GM18868 (cell line): Measurements from ENCODE around the gene ATM.

Experiments
- ATAC-seq: cut with Tn5 transposase; IDR thresholded peaks from one replicate; pipeline ENCODE4 v1.9.1; 2021; ENCODE audit warnings: mild to moderate bottlenecking, moderate library complexity; ENCODE audit not compliant: unreplicated experiment

Gene ATM, protein sequence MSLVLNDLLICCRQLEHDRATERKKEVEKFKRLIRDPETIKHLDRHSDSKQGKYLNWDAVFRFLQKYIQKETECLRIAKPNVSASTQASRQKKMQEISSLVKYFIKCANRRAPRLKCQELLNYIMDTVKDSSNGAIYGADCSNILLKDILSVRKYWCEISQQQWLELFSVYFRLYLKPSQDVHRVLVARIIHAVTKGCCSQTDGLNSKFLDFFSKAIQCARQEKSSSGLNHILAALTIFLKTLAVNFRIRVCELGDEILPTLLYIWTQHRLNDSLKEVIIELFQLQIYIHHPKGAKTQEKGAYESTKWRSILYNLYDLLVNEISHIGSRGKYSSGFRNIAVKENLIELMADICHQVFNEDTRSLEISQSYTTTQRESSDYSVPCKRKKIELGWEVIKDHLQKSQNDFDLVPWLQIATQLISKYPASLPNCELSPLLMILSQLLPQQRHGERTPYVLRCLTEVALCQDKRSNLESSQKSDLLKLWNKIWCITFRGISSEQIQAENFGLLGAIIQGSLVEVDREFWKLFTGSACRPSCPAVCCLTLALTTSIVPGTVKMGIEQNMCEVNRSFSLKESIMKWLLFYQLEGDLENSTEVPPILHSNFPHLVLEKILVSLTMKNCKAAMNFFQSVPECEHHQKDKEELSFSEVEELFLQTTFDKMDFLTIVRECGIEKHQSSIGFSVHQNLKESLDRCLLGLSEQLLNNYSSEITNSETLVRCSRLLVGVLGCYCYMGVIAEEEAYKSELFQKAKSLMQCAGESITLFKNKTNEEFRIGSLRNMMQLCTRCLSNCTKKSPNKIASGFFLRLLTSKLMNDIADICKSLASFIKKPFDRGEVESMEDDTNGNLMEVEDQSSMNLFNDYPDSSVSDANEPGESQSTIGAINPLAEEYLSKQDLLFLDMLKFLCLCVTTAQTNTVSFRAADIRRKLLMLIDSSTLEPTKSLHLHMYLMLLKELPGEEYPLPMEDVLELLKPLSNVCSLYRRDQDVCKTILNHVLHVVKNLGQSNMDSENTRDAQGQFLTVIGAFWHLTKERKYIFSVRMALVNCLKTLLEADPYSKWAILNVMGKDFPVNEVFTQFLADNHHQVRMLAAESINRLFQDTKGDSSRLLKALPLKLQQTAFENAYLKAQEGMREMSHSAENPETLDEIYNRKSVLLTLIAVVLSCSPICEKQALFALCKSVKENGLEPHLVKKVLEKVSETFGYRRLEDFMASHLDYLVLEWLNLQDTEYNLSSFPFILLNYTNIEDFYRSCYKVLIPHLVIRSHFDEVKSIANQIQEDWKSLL (N-terminal part only)

DNA sequence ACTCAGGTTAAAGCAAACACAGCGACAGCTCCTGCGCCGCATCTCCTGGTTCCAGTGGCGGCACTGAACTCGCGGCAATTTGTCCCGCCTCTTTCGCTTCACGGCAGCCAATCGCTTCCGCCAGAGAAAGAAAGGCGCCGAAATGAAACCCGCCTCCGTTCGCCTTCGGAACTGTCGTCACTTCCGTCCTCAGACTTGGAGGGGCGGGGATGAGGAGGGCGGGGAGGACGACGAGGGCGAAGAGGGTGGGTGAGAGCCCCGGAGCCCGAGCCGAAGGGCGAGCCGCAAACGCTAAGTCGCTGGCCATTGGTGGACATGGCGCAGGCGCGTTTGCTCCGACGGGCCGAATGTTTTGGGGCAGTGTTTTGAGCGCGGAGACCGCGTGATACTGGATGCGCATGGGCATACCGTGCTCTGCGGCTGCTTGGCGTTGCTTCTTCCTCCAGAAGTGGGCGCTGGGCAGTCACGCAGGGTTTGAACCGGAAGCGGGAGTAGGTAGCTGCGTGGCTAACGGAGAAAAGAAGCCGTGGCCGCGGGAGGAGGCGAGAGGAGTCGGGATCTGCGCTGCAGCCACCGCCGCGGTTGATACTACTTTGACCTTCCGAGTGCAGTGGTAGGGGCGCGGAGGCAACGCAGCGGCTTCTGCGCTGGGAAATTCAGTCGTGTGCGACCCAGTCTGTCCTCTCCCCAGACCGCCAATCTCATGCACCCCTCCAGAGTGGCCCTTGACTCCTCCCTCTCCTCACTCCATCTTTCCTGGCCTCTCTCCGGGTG lies at the start of gene ATM, which contains the start of gene NPAT:
Gene ATM (plus strand): TSS at position 494 of the 774 bp plus-strand sequence. CDS start 4,558 bp downstream, outside the sequence.
Gene NPAT (minus strand): TSS at position 65 of the 774 bp plus-strand sequence. CDS start 102 bp downstream, outside the sequence.
- ATAC-seq: peak; percentile 74

DNA sequence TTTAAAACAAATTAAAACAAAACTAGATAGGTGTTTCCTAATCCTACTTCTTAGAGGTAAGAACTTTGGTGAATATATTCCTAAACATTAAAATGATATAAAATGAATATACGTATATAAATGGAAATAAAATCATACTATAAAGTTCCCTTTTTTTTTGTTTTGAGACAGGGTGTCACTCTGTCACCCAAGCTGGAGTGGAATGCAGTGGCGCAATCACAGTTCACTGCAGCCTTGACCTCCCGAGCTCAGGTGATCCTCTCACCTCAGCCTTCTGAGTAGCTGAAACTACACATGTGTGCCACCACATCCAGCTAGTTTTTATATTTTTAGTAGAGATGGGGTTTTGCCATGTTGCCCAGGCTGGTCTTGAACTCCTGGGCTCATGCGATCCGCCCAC lies 45.3 kb upstream of the ATM start:
- no peak for ATAC-seq

DNA sequence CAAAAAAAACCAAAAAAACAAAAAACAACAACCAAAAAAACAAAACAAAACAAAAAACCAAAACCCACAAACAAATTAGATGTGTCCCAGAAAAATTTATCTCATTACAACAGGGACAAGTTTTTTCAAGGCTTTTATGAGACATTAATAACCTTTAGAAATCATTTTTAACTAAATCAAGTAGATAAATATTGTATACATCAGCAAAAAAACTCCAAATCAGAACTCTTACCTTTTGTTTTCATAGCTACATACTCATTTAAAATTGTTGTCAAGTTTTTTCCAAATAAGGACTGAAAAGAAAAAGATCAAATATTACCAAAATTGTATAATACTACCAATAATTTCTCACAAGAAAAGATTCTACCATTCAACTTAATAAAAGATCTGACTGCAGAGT lies 29.1 kb upstream of the ATM start:
- ATAC-seq: no peak

DNA sequence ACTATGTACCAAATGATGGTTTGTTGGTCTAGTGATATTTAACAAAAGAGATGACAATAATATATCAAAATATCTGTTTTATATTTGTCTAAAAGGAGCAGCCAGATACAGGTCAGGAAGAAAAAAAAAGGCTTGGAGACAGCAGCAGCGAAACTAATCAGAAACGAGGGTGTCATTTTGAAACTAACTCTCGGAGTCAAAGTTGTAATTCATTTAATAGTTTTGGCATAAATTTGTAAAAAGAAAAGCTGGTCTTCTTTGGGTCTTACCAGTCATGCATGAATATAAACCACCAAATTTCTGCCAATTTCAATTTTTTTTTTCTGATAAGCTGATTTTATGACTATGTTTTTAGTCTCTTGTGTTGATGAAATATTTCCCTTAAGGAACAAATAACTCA lies 26.0 kb upstream of the ATM start:
- ATAC-seq: no peak

DNA sequence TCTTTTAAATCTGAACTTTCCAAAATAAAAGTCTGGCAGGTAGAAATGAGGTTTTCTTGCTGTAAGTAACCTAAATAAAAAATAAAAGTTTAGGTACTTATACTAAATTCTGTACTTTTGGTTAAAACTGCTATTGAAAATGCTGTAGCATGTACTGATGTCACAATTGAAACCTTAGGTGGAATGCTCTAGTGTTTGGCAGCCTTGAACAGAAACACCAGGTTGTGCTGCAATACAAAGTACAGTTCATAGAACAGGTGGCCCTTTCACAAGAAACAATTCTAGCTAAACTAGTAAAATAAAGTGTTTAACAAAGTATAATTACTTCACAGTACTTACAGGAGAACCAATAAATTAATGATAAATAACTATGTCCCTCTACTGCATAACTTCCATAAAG lies 25.5 kb upstream of the ATM start:
- ATAC-seq: no peak

DNA sequence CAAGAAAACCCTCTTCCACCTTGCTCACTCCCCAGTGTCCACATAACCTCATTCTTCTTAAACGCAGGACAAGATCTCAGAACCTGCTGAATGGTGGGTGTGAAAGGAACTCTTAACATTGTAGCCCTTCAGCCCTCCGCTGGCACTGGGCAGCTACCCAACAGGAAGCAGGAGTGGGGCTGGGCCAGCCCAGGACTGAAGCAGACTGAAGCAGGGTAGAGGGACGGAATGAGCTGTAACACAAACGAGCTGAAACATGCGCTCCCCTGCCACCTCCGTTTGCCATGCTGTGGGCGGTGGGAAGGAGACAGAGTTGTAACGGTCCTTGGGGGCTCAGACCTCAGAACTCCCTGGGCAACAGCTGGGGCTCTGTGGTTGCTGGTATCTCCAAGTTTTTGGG lies 24.0 kb upstream of the ATM start:
- ATAC-seq: no peak

DNA sequence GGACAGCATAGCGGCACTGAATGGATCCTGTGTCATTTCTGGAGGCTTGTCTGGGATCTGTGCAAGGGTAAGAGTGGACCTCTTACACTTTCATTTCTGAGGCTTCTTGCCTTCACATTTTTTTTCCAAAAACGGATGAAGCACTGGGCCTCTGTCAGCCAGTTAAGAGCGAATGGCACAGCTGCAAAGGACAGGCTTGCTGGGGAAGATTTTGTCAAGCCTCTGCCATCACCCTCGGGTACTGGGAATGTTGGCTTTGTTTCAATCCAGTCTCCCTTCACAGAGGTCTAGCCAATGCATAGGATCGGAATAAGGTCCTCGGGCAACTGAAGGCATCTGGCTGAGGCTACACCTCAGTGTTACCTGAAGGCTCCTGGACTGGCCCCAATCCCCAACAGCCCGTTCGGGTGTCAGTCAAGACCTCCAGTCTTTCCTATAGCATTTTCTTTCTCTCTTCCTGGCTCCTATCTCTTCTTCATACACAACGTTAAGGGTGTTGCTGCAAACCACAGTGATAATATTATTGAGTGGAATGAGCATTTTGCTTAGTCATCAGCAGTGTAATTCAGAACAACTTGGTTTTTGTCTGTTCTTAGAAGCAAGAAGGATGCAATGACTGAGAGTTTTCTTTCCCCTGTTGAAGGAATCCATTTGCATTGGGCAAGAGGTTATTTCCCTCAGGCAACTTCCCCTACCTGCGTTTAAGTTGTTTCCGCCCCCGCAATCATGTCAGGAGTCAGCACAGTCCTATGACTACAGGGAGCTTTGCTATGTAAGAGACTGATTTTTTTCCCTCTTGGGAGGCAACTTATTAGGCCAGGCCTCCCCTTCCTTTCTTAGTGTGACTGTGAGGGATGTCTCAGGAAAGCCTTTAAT lies 23.2 kb upstream of the ATM start:
- ATAC-seq: peak; percentile 90

DNA sequence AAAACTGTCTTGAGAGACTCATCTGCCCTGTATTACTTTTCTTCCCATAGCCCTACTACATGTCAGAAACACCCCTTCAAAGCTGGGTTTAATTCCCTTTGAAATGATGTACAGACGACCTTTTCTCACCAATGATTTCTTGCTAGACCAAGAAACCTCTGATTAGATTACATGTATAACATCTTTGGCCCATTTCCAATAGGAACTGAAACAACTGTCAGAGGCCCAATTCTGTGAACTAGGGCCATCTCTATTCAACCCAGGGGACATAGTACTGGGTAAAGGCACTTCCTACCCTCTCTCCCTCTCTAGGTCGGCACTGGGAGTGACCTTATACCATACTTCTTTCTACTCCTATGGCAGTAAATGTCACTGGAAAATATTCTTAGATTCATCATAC lies 19.8 kb upstream of the ATM start:
- no peak for ATAC-seq

DNA sequence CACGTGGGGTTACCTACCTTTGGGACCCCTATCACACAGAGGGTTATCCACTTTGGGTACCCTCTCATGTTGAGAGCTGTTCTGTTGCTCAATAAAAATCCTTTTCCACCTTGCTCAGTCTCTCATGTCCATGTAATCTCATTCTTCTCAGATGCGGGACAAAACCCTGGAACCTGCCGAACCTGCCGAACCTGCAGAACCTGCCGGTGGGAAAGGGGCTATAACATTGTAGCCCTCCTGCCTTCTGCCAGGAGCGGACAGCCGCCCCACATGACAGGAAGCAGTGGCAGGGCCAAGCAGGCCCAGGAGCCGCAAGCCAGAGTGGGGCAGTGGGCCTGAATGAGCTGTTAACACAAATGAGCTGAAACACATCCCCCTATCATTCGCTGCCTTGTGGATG lies 18.5 kb upstream of the ATM start:
- ATAC-seq: no peak

DNA sequence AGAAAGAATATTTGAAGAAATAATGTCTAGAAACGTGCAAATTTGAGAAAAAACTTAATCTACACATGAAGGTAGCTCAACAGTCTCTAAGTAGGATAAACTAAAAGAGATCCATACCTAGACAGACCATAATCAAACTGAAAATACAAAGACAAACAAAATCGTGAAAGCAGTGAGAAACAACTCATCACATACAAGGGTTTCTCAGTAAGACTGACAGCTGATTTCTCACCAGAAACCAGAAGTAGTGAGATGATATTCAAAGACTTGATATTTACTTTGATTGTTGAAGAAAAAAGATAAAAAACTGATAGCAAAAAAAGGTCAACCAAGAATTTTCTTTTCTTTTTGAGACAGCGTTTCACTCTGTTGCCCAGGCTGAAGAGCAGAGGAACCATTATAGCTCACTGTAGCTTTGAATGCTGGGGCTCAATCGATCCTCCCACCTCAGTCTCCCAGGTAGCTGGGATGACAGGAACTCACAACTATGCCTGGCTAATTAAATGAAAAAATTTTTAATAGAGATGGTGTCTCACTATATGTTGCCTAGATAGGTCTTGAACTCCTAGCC lies 17.9 kb upstream of the ATM start:
- no peak for ATAC-seq

DNA sequence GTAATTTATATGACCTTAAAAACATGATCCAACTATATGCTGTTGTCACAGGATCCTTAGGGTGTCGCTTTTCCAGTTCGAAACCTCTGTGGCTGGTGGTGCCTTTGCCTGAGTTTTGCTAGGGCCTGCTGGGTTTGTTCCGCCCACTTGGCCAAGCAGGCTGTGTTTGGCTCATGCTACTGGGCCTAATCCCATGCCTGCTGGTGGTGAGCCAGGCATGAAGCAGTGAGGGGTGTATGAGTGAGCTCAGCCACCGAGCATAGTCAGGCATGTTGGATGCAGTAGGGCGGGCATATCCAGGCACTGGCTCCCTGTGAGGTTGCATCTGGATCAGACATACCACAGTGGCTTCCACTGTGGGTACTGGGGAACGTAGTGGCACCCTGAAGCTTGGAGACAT lies 16.7 kb upstream of the ATM start:
- no peak for ATAC-seq

DNA sequence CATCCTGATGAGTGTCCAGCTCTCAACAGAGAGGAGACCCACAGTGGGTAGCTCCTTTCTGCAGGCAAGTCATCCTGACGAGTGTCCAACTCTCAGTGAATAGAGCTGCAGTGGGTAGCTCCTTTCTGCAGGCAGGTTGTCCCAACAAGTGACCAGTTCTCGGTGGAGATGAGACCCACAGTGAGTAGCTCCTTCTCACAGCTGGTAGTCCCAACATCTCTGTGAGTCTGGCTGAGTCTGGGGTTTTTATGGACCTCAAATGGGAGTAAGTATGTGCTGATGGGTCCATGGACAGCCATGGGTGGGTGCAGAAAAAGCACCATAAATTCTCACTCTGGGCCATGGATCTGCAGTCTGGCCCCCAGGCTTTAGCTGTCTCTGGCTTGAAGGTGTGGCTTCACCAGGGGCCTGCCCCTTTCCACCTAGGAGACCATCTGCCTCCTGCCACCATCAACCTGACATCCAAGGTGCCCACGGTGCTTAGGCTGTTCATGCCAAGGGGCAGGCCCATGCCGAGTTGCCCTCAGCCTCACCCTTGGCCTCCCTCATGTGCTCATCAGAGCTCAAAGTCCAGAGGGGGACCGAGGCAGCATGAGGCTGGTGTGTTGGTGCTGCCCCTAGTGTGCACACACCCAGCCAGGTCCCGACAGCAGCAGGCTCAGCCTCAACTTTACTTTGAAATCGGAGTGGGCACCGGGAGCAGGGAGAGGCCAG lies 15.7 kb upstream of the ATM start:
- ATAC-seq: no peak

DNA sequence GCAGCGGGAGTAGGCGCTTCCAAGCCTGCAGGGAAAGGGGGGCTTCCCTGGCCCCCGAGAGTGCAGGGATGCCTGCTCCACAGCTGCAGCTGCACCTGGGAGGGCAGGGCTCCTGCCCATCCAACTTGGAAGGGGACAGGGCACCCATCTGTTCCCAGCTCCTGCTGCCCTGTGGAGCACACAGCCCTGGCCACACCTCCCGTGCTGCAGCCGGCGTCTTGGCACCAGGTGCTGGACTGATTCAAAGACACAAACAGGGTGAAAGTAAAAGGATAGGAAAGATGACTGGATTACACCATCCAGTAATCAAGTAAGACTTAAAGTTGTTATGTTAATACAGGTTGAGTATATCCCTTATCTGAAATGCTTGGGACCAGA lies 15.2 kb upstream of the ATM start:
- no peak for ATAC-seq

DNA sequence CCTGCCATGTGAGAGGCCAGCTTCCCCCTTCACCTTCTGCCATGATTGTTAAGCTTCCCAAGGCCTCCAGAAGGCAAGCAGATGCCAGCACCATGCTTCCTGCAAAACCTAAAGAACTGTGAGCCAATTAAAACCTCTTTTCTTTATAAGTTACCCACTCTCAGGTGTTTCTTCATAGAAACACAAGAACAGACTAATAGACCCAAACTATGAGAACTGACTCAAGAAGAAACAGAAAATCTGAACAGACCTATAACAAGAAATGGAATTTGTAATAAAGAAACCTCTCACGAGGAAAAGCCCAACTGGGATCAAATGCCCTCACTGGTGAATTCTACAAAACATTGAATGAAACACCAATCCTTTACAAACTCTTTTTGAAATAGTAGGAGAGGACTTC lies 12.4 kb upstream of the ATM start:
- ATAC-seq: no peak

DNA sequence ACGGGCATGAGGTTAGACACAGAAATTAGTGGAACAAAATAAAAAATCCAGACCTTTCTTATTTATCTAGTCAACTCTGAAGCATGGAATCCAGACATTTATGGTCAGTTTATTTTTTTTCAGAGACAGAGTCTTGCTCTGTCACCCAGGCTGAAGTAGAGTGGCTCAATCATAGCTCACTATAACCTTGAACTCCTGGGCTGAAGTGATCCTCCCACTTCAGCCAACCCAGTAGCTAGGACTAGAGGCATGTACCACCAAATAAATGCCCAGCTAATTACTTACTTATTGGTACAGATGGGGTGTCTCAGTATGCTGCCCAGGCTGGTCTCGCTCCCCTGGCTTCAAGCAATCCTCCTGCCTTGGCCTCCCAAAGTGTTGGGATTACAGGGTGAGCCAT lies 9.1 kb upstream of the ATM start:
- ATAC-seq: no peak

DNA sequence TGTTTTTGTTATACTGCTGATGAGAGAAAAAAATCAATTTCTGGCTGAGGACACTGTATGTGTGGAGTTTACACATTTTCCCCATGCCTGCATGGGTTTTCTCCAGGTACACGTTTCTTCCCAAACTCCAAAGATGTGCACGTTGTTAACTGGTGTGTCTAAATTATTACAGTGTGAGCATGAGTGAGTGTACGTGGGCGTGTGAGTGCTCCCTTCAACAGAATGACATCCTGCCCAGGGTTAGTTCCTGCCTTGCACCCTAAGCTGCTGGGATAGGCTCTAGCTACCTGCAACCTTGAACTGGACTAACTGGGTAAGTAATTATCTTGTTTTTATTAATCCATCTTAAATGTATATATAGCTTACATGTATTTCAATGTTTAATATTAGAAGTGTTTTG lies 5.9 kb upstream of the ATM start:
- ATAC-seq: no peak

DNA sequence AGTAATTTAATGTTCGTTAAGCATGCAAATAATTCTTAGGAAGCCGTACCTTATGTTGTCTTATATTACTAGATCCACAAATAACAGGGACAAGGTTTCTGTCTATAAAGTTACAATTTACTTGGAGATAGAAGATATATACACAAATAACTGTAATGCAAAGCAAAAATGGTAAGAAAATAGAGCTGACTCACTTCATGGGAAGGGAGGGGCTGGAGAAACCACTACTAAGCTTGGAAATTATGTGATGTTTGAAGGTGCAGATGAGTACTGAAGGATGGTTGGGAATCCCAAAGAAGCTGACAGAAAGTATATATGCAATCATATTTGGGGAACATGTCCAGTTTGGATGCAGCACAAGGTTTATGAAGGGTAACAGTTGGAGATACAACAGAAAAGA lies 4.4 kb upstream of the ATM start:
- no peak for ATAC-seq
